Smooth muscle cell (in vitro differentiated cells): ENCODE results near the gene KCNJ14. TPM values are rescaled to one million over a fixed set of nuclear protein-coding genes. Genes with fewer than 3 reads are reported as not detected.

Source experiments
- DNase-seq: peaks from one replicate; lab custom pipeline; 2025; ENCODE audit not compliant: unreplicated experiment; lab: John Stamatoyannopoulos, UW
- H2AFZ ChIP-seq: fragments of 200-600 bp; sonication (generic); 2 replicates; pipeline ENCODE4 v1.6.0; 2016; ENCODE audit warnings: antibody characterized with exemption, low read depth, mild to moderate bottlenecking
- H3F3A ChIP-seq: fragments of 200-600 bp; sonication (generic); 2 replicates; pipeline ENCODE4 v1.6.0; 2017; ENCODE audit warnings: antibody characterized with exemption, low read depth
- H3K27ac ChIP-seq: fragments of 200-600 bp; sonication (generic); 2 replicates; pipeline ENCODE4 v1.5.1; 2016; ENCODE audit warnings: low read depth, mild to moderate bottlenecking
- H3K27me3 ChIP-seq: fragments of 200-600 bp; sonication (generic); 2 replicates; pipeline ENCODE4 v1.6.1; 2016; ENCODE audit warnings: low read depth, mild to moderate bottlenecking
- H3K36me3 ChIP-seq: fragments of 200-600 bp; sonication (generic); 2 replicates; pipeline ENCODE4 v1.5.1; 2016; ENCODE audit warnings: low read depth
- H3K4me1 ChIP-seq: fragments of 200-600 bp; sonication (generic); 2 replicates; pipeline ENCODE4 v1.5.1; 2016; ENCODE audit warnings: low read depth
- H3K4me2 ChIP-seq: fragments of 200-600 bp; sonication (generic); 2 replicates; pipeline ENCODE4 v1.6.0; 2016; ENCODE audit warnings: mild to moderate bottlenecking
- H3K4me3 ChIP-seq: fragments of 200-600 bp; sonication (generic); 2 replicates; pipeline ENCODE4 v1.5.1; 2016; ENCODE audit warnings: mild to moderate bottlenecking
- H3K79me2 ChIP-seq: fragments of 200-600 bp; sonication (generic); 2 replicates; pipeline ENCODE4 v1.6.0; 2016; ENCODE audit warnings: low read depth, mild to moderate bottlenecking
- H3K9ac ChIP-seq: fragments of 200-600 bp; sonication (generic); 2 replicates; pipeline ENCODE4 v1.6.0; 2016; ENCODE audit warnings: low read depth
- H3K9me3 ChIP-seq: fragments of 200-600 bp; sonication (generic); replicated peaks from 2 replicates; pipeline ENCODE4 v1.5.1; 2016; ENCODE audit warnings: low read depth
- H4K20me1 ChIP-seq: fragments of 200-600 bp; sonication (generic); 2 replicates; pipeline ENCODE4 v1.6.0; 2016; ENCODE audit warnings: low read depth
- WGBS: methylation state at CpG from one replicate; pipeline ENCODE4 v1.1.7; 2016; ENCODE audit warnings: low lambda C conversion rate; 5-methylcytosine and 5-hydroxymethylcytosine counted together
- polyA plus RNA-seq: library from polyadenylated mRNA; unstranded; fragments of >200 nt; fragmentation: Nextera tagmentation; extraction: Ambion mirVana; gene quantifications from 2 replicates; pipeline ENCODE4 v1.2.1, GENCODE V29; 2016
- total RNA-seq: library from RNA; depleted of rRNA; stranded (reverse); fragments of >200 nt; gene quantifications from 2 replicates; pipeline ENCODE4 v1.2.3, GENCODE V29; 2014
- TF ChIP-seq, protein P1 (sequence below): fragments of 200-600 bp; sonication (generic); IDR thresholded peaks from 2 replicates; pipeline ENCODE4 v1.5.1; 2017; ENCODE audit warnings: borderline replicate concordance, mild to moderate bottlenecking, antibody characterized with exemption; ENCODE audit not compliant: insufficient read depth, poor library complexity, severe bottlenecking

Gene KCNJ14
- total and polyA plus RNA-seq, 2 experiments from 2014 or later: 1.7 to 1.8 TPM

- no peak overlapping the region for H3K4me3 ChIP-seq
- TF ChIP-seq, protein P1, sequence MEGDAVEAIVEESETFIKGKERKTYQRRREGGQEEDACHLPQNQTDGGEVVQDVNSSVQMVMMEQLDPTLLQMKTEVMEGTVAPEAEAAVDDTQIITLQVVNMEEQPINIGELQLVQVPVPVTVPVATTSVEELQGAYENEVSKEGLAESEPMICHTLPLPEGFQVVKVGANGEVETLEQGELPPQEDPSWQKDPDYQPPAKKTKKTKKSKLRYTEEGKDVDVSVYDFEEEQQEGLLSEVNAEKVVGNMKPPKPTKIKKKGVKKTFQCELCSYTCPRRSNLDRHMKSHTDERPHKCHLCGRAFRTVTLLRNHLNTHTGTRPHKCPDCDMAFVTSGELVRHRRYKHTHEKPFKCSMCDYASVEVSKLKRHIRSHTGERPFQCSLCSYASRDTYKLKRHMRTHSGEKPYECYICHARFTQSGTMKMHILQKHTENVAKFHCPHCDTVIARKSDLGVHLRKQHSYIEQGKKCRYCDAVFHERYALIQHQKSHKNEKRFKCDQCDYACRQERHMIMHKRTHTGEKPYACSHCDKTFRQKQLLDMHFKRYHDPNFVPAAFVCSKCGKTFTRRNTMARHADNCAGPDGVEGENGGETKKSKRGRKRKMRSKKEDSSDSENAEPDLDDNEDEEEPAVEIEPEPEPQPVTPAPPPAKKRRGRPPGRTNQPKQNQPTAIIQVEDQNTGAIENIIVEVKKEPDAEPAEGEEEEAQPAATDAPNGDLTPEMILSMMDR: no peak
- no peaks in the 10 kb centered on the region for H3K27me3 ChIP-seq
- H3K9ac ChIP-seq: no peak overlapping the region
- WGBS: 96% methylated on average over 23 of the region's 36 CpGs
- H3K9me3 ChIP-seq: no peaks in the 10 kb centered on the region
- H3K36me3 ChIP-seq: no peaks in the 10 kb centered on the region
- no peak overlapping the region for H2AFZ ChIP-seq
- H3K79me2 ChIP-seq: no peaks in the 10 kb centered on the region
- no peaks in the 10 kb centered on the region for H3F3A ChIP-seq
- no peak for DNase-seq
- no peaks in the 10 kb centered on the region for H3K4me1 ChIP-seq
- no peaks in the 10 kb centered on the region for H4K20me1 ChIP-seq
- H3K27ac ChIP-seq: no peak overlapping the region
- H3K4me2 ChIP-seq: no peak overlapping the region
These were observed 6.2 kb downstream of the KCNJ14 start for GRCh38 chr19:48461651-48461981.

- no peak overlapping the region for H3K27ac ChIP-seq
- H3K9ac ChIP-seq: no peak overlapping the region
- no peaks in the 10 kb centered on the region for H3K4me1 ChIP-seq
- WGBS: 95% methylated on average over 62 of the region's 62 CpGs
- H3K27me3 ChIP-seq: no peaks in the 10 kb centered on the region
- H3K36me3 ChIP-seq: no peaks in the 10 kb centered on the region
- no peaks in the 10 kb centered on the region for H3K79me2 ChIP-seq
- no peak for DNase-seq
- H3K9me3 ChIP-seq: no peaks in the 10 kb centered on the region
- H3F3A ChIP-seq: no peaks in the 10 kb centered on the region
- no peak overlapping the region for H3K4me2 ChIP-seq
- H3K4me3 ChIP-seq: no peak overlapping the region
- TF ChIP-seq, protein P1: no peak
- H4K20me1 ChIP-seq: no peaks in the 10 kb centered on the region
- no peak overlapping the region for H2AFZ ChIP-seq
These were observed 6.7 kb downstream of the KCNJ14 start for GRCh38 chr19:48461982-48462655.

GRCh38 chr19:48465215-48465614 lies 9.8 kb downstream of the KCNJ14 start:
- H3K27ac ChIP-seq: no peak overlapping the region
- no peaks in the 10 kb centered on the region for H3K27me3 ChIP-seq
- no peak for DNase-seq
- H3K9ac ChIP-seq: no peak overlapping the region
- no peaks in the 10 kb centered on the region for H3K36me3 ChIP-seq
- no peak overlapping the region for H3K4me3 ChIP-seq
- no peaks in the 10 kb centered on the region for H3K9me3 ChIP-seq
- TF ChIP-seq, protein P1: no peak
- H3K4me2 ChIP-seq: no peak overlapping the region
- peaks cover 6% of the 10 kb centered on the region for H4K20me1 ChIP-seq
- H3K4me1 ChIP-seq: peaks cover 10% of the 10 kb centered on the region
- H3F3A ChIP-seq: no peaks in the 10 kb centered on the region
- H2AFZ ChIP-seq: no peak overlapping the region
- peaks cover 9% of the 10 kb centered on the region for H3K79me2 ChIP-seq
- whole genome bisulfite sequencing: 89% methylated on average over 1 of the region's 1 CpG
